ENCODE results near the gene FDPS.

Gene FDPS

DNA sequence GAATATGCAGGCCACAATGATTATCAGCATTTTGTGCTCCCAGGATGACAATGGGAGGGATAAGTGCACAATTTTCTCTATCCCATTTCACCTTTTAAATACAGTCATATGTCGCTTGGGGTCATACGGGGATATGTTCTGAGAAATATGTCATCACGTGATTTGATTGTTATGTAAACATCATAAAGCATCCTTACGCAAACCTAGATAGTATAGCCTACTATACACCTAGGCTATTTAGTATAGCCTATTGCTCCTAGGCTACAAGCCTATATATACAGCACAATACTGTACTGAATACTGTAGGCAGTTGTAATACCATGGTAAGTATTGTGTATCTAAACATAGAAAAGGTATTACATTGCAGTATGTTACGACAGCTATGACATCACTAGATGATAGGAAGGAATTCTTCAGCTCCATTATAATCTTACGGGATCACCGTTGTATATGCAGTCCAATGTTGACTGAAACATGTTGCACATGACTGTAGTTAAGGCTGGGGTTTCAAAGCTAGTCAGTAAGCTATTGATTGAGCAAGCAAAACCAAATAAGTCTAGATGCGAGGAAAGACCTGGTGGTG is 30.9 kb downstream of the FDPS start:
- DNase-seq (ENCODE audit: extremely low spot score, insufficient read length, low read depth) (no peak), FAIRE-seq (no peak)

DNA sequence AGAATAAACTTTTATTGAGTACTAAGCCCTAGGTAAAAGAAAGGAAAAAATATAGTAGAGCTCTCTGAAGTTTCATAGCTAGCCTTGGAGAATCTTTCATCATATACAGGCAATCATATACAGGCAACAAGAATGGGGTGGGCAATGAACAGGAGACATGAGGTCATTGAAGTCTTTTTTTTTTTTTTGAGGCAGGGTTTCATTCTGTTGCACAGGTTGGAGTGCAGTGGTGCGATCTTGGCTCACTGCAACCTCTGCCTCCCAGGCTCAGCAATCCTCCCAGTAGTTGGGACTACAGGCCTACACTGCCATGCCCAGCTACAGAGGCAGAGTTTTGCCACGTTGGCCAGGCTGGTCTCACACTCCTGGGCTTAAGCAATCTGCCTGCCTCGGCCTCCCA is 34.2 kb downstream of the FDPS start:
- no peak for FAIRE-seq
- no peak for DNase-seq (ENCODE audit: extremely low spot score, insufficient read length, low read depth)

GRCh38 chr1:155352631-155353030 is 44.0 kb downstream of the FDPS start:
- no peak for FAIRE-seq
- no peak for DNase-seq (ENCODE audit: extremely low spot score, insufficient read length, low read depth)

DNA sequence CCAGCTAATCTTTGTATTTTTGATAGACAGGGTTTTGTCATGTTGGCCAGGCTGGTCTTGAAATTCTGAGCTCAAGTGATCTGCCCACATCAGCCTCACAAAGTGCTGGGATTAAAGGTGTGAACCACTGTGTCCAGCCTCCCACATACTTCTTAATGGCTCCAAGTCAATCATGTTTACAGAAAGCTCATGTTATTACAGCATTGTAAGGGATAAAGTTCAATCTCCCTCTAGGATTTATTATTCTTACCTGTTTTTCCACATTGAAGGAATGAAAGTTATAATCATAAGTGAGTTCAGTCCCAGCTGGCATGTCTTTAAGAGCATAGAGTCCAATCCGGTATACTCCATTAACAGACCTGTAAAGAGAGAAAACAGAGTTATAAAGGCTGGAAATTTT is 51.4 kb downstream of the FDPS start:
- DNase-seq (ENCODE audit: extremely low spot score, insufficient read length, low read depth) (no peak), FAIRE-seq (no peak)

Data from GM18507 (cell line).